Esophagus mucosa (tissue), 1 donor: Measurements from ENCODE around the gene COX8C. TPM values are rescaled to one million over a fixed set of nuclear protein-coding genes. Genes with fewer than 3 reads are reported as not detected.

ENCODE experiments used
- ATAC-seq: fragments of 200-7000 bp; cut with Tn5 transposase; one replicate; pipeline ENCODE4 v1.9.1; 2020
- total RNA-seq: library from RNA; stranded (reverse); gene quantifications from one replicate; pipeline ENCODE4 v1.2.4, GENCODE V29; 2023
- donor health status: DM: yes; HTN: yes; CAD: no.

The COX8C gene, protein sequence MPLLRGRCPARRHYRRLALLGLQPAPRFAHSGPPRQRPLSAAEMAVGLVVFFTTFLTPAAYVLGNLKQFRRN
- total RNA-seq: not detected

DNA sequence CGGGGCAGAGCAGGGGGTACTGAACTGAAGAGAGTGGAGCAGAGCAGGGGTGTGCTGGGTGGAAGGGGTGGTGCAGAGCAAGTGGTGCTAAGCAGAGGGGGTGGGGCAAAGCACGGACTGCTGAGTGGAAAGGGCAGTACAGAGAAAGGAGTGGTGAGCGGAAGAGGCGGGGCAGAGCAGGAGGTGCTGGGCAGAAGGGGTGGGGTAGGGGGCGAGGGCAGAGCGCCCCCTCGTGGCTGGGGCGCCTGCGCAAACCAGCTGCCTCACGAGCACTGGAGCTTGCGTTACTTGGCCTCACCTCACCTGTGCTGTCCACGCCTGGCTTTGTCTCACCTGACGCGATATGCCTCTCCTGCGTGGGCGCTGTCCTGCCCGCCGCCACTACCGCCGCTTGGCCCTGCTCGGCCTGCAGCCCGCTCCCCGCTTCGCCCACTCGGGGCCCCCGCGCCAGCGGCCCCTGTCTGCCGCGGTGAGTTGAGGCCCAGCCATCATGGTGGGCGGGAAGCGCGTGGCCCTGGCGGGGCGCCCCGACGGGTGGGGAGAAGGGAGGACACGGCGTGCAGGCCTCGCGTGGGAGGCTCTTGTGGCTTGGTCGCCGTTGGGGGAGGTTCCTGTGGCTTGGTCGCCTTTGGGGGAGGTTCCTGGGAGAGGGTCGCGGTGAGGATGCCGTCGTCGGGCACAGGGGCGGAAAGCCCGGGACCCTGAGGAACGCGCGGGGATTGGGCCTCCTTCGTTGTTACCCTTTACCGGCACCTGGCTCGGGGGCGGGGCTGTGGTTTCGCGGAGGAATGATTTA, at the start of gene COX8C:
TSS of gene COX8C (plus strand) at position 257 of the 796 bp plus-strand sequence. CDS start at position 344, 87 bp downstream.
- ATAC-seq: no peak

DNA sequence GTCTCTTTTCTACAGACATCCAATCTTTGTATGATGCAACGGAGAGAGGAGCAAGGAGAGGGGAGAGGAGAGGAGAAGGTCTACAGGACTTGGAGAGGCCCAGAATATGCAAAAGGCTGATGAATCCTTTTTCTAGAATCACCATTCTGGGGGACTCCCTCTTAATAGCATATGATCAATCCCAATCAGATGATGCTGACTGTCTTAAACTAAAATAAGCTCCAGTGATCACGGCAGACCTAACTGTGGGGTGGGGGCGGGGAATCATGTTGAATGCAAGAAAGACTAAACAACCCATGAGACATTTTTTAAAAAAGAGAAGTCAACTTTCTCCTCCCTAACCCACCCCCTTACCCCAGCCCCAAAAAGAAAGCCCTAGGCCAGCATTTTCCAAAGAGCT, 47.6 kb upstream of the COX8C start:
- ATAC-seq: no peak

DNA sequence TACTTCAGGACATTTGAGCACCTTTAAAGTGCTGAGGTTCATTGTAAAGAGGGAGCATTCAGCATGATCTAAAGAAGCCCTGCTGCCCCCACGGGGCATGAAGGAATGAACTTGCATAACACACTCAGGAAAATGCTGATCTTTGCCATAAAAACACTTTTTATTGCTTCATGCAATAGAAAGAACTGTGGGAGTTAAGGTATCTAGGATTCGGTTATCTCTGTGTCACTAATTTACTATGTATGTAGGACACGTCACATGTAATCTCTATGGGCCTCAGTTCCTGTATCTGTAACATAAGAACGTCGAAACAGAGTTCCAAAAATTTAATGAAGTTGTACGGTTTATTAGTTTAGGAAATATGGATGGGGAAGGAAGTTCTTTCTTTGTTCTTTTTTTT, 47.1 kb upstream of the COX8C start:
- ATAC-seq: no peak

DNA sequence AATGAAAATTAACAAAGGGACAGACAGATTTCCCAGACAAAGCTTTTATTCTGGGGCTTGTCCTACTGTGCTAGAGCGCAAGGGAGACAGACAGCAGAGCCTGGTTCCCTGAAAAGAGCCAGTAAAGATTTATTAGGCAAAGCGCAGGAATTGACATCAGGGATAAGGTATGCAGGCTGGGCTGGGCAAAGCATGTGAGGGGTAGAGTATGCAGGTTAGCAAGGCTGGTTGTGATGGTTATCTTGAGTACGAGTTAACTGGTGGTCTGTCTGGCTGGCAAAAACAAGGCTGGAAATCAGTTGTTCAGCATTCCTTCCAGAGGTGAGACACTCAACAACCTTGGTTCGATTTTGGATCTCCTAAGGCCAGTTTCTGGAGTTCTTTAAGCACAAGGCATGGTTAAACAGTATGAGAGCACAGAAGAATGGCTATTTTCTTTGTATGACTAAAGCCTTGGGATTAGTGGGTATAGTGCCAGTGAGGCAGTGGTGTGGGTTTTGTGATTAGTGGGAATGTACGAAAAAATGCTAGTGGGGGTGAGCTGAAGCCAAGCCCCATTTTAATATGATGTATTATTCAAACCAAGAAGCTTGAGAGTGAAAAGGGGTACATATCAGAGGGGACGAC, 45.0 kb upstream of the COX8C start:
- no peak for ATAC-seq

DNA sequence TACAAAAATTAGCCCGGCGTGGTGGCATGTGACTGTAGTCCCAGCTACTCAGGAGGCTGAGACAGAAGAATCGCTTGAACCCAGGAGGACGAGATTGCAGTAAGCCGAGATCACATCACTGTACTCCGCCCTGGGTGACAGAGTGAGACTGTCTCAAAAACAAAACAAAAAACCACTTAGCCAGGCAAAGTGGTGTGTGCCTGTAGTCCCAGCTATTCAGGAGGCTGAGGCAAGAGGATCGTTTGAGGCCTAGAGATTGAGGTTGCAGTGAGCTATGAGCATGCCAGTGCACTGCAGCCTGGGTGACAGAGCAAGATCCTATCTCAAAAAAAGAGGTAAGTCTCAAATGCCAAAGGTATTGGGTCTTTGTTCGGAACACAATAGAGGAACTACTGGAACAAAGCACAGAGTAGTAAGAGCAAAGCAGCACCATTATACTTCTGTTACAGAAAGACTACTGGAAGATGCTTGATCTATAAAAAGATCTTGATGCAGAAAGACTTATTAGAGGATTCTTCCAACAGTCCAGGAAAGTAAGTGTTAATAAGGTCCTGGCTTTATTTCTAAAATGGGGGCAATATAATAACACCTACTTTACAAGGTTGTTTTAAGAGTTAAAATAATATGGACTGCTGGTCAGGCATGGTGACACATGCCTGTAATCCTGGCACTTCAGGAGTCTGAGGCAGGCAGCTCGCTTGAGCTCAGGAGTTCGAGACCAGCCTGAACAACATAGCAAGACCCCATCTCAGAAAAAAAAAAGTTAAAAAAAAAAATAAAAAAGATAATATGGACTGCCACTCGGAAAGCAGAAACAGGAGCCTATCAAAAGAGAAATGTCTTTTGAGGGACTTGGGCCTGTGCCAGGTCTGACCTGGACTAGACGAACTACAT, 44.0 kb upstream of the COX8C start:
- no peak for ATAC-seq

DNA sequence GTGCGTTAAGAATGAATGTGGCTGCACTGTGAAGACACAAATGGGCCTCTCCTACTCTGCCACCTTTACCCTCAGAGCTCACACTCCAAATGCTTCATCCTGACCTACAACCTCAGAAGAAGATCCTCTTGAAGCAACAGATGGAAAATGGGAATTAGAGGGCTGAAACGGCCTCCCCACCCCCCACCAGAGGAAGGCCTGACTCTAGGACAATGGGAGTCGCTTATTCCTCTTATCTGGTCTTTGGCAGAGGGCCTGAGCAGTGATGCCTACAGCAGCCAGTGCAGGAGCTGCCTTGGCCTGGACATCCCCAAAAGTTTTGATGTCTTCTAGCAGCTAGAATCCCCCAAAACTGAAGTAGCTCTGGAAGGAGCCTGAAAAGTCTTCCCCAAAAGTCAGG, 43.3 kb upstream of the COX8C start:
- no peak for ATAC-seq

DNA sequence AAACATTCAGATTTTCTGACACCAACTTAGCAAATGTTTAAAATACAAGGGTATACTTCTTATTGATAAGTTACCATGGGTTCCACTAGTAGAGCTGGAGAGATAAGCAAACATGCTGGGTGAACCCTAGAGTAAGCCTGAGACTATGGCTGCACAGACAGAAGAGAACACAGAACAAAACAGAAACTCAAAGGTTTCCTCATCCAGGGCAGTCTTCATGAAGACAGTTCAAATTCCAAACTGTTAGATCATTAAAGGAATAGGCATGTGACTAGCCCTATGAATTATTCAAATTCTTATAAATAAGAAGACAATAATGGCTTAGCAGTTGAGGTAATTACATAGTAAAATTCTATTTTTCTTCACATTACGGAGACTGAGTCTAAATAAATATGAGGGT, 42.2 kb upstream of the COX8C start:
- peak; percentile 25 for ATAC-seq

DNA sequence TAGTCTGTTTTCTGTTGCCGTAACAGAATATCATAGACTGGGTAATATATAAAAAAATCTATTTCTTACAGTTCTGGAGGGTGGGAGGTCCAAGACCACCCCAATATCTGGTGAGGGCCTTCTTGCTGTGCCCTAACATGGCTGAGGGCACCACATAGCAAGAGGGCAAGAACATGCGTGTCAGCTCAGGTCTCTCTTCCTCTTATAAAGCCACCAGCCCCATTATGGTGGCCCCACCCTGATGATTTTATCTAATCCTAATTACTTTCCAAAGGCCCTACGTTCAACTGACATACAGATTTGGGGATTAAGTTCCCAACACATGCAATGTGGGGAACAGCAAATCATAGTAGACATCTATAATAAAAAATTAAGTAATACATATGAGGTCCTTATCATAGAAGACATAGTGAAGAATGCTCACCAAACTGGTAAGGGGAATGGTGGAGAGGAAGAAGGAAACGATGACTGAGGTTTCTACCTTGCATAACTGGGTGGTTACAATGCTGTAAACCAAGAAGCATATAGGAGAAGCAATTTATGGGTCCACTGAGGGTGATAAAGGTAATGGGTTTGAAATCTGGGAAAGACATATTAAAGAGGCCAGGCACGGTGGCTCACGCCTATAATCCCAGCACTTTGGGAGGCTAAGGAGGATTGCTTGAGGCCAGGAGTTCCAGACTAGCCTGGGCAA, 41.1 kb upstream of the COX8C start:
- ATAC-seq: peak; percentile 50

DNA sequence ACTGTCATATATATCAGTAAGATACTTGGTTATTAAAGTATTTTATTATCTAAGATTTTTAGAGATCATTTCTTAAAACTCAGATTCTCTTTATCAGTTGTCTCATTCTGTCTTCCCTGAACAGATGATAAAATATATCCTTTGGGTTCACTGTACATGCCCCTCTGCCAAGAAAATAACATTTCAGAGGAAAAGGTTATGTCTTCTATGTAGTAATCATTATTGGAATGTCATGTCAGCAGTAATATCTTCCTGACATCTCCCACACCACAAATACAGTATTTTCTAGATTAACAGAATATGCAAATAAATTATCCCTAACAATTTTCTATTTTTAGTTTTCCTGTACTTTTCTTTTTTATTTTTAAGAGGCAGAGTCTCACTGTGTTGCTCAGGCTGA, 40.2 kb upstream of the COX8C start:
- ATAC-seq: no peak

DNA sequence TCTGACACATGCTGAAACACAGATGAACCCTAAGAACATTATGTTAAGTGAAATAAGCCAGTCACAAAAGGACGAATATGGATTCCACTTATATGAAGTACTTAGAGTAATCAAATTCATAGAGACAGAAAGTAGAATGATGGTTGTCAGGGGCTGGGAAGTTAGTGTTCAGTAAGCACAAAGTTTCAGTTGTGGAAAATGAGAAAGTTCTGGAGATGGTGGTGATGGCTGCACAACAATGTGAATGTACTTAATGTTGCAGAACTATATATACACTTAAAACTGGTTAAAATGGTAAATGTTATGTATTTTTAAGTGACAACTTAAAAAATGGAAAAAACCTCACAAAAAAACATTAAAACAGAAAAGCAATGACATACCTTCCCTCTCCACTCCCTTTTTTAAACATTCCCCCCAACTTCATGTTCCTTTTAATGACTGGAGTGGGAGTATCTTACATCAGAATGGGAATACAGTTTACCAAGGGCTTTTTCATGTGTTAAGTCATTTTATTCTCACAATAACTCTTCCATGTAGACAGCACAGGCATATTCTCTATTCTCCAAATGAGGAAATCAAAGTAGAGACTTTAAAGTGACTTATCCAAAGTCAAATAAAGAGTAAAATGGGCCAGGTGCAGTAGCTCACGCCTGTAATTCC, 38.2 kb upstream of the COX8C start:
- no peak for ATAC-seq

DNA sequence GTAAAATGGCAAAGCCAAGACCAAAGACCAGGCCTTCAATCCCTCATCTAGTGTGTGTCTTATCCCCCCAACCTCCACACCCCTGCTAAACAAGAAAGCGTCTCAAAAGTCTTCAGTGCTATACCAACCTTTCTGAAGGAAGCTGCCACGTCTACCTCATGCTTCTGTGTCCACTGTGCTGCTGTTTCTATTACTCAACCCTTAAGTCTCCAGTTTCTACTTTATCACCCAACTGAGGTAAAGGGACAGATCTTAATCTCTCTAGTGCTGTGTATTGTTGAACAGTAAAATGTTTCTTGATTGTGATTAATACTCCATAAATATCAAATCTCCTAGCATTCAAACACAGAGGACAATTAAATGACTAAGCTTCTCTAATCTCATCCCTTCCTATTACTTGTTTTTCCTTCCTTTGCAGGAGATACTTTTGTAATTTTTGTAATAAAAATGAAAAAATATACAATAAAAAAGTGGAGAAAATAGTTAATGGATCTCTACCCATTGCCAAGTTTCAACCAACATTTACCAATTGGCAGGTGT, 37.5 kb upstream of the COX8C start:
- no peak for ATAC-seq

DNA sequence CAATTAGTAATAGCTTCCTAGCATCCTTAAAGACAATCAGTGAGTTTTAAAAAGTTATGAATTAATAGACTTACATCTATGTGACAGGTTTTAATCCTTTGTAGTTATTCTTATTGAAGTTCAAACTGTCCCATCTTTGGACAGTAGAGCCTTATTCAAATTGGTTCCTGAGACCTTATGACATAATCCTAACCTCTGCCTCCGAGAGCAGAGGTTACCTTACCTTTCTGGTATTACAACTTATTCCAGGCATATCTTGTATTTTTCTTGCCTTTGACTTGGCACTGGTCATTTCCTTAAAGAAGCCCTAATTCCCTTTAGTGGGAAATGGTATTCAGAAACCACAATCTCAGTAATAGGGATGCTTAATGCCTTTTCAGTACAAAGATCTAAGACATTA, 35.9 kb upstream of the COX8C start:
- no peak for ATAC-seq

DNA sequence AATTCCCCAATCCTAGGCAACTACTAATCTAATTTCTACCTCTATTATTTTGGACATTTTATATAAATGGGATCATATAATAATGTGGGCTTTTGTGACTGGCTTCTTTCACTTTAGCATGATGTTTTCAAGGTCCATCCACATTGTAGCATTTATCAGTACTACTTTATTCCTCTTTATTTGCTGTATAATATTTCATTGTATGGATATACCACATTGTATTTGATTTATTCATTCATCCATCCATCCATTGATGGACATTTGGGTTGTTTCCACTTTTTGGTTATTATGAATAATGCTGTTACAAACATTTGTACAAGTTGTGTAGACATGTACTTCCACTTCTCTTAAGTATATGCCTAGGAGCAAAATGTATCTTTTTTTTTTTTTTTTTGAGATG, 31.4 kb upstream of the COX8C start:
- no peak for ATAC-seq

DNA sequence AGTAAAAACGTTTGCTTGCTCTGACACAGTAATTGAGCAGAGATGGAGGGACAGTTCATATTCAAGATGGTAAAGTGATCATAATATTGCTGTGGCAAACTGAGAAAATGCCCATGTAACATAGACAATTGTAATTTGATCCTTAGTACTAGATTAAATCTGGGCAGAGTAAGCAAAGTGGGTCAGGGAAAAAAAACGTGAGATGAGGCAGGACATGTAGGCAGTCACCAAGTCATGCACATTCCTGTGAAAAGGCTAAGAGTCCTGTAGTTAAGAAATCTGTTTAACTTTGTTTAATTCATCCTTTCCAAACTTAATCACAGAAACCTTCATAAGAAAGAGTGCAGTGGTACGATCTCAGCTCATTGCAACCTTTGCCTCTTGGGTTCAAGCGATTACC, 30.3 kb upstream of the COX8C start:
- no peak for ATAC-seq

DNA sequence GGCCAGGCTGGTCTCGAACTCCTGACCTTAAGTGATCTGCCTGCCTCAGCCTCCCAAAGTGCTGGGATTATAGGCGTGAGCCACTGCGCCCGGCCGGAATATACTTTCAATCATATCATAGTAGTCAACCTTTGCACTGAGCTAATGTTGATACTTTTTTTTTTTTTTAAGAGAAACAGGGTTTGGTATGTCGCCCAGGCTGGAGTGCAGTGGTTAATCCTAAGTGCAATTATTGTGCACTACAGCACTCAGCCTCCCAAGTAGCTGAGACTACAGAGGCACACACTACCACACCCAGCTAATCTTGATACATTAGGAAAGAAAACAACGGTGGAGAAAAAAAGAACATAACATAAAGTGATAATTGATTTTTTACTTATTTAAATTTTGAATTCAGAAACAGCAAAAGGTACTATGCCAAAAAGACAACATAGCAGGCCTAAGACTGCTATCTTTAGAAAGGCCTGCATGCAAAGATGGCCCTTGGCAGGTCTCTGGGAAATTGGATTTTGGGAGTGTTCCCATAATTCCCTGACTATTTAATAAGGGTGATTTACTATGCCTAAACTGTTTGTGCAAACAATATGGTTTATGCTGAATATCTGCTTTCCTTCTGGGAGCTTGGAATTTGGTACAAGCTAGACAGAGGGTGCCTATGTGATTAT, 29.6 kb upstream of the COX8C start:
- no peak for ATAC-seq

DNA sequence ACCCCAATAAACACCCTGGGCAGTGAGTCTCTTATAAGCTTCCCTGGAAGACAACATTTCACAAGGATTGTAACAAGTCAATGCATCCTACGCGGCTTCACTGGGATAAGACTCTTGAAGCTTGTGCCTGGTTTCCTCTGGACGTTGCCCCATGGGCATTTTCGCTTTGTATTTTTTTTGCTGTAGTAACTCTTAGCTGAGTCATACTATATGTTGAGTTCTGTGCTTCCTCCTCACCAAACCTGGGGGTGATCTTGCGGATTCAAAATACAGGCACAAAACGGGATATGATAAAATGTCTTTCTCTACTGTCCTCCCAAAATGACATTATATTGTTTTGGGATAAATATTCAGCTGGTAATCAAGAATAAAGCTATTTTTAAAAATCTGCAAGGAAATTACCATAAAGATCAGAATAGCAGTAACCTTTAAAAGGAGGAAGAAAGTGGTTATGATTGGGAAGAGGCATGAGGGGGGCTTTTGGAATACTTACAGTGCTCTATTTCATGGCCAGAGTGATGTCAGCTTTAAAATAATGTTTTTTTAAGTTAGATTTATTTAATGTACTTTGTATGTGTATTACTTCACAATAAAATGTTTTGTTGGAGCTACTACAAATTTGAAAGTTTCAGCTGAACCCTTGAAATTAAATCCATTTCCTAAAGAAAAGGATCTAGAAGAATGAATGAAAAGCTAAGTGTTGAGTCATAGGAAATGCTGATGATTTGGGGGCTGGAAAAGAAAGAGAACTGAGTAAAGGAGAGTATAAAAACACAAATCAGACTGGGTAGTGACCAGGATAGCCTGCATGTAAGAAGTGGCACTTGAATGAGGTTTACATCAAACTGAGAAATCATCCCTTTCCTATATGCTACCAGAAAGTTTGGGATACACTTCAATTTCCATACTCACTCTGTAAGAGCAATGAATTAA, 28.8 kb upstream of the COX8C start:
- ATAC-seq: peak; percentile 53

DNA sequence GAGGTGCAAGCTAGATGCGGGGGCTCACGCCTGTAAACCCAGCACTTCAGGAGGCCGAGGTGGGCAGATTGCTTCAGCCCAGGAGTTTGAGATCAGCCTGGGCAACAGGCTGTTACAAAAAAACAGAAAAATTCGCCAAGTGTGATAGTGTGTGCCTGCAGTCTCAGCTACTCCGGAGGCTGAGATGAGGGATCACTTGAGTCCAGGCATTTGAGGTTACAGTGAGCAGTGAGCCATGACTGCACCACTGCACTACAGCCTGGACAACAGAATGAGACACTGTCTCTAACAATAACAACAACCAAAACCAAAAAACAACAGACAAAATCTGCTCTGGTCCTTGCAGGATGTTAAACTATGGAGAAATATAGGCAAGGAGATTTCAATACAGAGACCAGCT, 28.1 kb upstream of the COX8C start:
- ATAC-seq: no peak

DNA sequence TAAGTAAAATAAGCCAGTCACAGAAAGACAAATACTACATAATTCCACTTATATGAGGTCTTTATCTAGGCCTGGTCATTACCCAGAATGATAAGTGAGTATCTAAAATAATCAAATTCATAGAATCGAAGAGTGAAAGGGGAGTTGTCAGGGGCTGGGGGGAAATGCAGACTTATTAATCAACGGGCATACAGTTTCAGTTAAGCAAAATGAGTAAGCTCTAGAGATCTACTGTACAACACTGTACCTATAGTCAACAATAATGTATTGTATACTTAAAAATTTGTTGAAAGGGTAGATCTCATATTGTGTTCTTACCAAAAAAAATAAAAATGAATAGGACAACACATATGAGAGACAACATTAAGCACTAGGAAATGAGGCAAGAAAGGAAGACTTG, 27.5 kb upstream of the COX8C start:
- ATAC-seq: no peak

DNA sequence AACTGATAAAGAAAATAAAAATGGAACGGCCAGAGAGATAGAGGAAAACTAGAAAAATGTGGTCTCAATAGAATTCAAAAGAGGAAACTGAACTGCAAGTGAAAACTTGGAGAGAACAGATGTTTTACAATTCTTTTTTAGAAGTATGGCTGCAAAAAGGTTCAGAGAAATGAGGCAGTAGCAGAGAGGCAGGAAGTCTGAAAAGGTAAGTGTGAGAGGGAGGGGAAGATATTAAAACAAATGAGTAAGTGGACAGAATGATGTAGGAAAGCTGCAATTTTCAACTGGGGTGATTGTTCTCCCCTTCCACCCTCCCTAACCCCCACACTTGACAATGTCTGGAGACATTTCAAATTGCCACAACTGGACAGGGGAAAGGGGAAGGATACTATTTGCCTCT, 27.0 kb upstream of the COX8C start:
- ATAC-seq: no peak

DNA sequence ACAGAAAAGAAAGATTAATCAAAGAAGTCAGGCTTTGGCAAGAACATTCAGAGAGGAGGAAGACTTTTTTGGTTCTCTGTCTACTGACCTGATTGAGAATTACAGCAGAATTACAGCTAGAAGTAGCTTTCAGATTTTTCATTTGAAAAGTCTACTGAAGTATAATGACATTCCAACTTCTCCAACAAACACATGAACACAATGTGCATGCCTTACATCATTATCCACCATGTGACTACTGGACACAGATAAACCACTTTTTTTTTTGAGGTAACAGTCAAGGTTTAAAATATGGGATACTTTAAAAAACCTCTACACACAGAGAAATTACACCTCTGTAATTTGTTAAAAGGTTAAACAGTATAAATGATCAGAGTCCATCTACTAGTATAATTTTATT, 26.5 kb upstream of the COX8C start:
- ATAC-seq: no peak
